Type B pancreatic cell (in vitro differentiated cells): Measurements from ENCODE around the gene NUP50. TPM values are rescaled to one million over a fixed set of nuclear protein-coding genes. Genes with fewer than 3 reads are reported as not detected.

Experiments used
- DNase-seq: peaks from one replicate; pipeline ENCODE4 v3.0.0; 2021; ENCODE audit warnings: mixed read lengths; ENCODE audit not compliant: unreplicated experiment; ENCODE audit errors: extremely low spot score
- H3K27ac Mint-ChIP-seq: 2 replicates; pipeline ENCODE4 v1.8.0; 2021; ENCODE audit warnings: mild to moderate bottlenecking, mixed read lengths
- H3K27me3 Mint-ChIP-seq: 2 replicates; pipeline ENCODE4 v1.8.0; 2021; ENCODE audit warnings: mixed read lengths
- H3K36me3 Mint-ChIP-seq: 2 replicates; pipeline ENCODE4 v1.8.0; 2021; ENCODE audit warnings: mixed read lengths
- H3K4me1 Mint-ChIP-seq: one replicate; pipeline ENCODE4 v1.8.0; 2021; ENCODE audit warnings: mixed read lengths; ENCODE audit not compliant: unreplicated experiment
- H3K4me3 Mint-ChIP-seq: 2 replicates; pipeline ENCODE4 v1.8.0; 2021; ENCODE audit warnings: mild to moderate bottlenecking, mixed read lengths
- H3K9me3 Mint-ChIP-seq: 2 replicates; pipeline ENCODE4 v1.8.0; 2021; ENCODE audit warnings: mixed read lengths
- total RNA-seq: library from RNA; stranded (reverse); gene quantifications from 2 replicates; pipeline ENCODE4 v1.2.1, GENCODE V29; 2021; ENCODE audit warnings: low replicate concordance
- TF ChIP-seq, protein P1 (sequence below): fragments of 200-600 bp; sonication (generic); conservative IDR thresholded peaks from 2 replicates; pipeline ENCODE4 v1.5.0; 2021; ENCODE audit warnings: antibody characterized with exemption, mild to moderate bottlenecking

Gene NUP50
- total RNA-seq, 1 donor from 2014 or later: 83.6 TPM

DNA sequence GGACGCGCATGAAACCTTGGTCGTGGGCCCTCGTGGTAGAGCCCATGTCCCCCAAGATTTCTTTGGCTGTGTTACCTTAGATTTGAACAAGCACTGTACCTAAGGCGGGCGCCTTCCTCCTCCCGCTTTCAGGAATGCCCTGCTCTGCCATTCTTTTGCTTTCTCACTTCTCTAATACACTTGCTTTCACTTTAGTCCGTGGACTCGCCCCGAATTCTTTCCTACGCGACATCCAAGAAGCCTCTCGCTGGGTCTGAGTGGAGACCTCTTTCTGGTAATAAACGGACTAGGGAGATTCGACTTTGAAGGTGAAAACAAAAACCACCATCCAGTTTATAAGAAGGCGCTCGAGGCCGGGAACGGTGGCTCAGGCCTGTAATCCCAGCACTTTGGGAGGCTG, 1.2 kb upstream of the NUP50 start:
- Mint-ChIP-seq H3K27me3 (no peaks in the 10 kb centered on the region), H3K36me3 (peaks cover 9% of the 10 kb centered on the region), H3K9me3 (no peaks in the 10 kb centered on the region), H3K4me1 (peaks cover 47% of the 10 kb centered on the region), H3K27ac (peak overlapping the region; percentile 99), H3K4me3 (peak overlapping the region; percentile 97)
- TF ChIP-seq, protein P1, sequence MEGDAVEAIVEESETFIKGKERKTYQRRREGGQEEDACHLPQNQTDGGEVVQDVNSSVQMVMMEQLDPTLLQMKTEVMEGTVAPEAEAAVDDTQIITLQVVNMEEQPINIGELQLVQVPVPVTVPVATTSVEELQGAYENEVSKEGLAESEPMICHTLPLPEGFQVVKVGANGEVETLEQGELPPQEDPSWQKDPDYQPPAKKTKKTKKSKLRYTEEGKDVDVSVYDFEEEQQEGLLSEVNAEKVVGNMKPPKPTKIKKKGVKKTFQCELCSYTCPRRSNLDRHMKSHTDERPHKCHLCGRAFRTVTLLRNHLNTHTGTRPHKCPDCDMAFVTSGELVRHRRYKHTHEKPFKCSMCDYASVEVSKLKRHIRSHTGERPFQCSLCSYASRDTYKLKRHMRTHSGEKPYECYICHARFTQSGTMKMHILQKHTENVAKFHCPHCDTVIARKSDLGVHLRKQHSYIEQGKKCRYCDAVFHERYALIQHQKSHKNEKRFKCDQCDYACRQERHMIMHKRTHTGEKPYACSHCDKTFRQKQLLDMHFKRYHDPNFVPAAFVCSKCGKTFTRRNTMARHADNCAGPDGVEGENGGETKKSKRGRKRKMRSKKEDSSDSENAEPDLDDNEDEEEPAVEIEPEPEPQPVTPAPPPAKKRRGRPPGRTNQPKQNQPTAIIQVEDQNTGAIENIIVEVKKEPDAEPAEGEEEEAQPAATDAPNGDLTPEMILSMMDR: no peak
- DNase-seq: no peak

DNA sequence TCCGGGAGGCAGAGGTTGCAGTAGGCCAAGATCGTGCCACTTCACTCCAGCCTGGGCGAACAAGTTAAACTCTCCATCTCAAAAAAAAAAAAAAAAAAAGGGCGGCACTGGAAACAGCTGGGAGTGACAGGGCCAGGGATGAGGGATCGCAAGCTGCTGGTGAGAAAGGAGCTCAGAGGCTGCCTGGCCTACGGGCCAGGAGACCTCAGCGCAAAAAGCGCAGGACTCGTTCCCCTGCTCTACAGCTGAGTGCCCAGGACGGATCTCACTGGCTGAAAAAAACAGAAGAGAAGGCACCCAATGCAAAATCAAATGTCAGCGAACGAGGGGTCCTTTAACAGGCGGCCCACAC, 650 bp upstream of the NUP50 start:
- DNase-seq: no peak
- H3K4me3 Mint-ChIP-seq: peak overlapping the region; percentile 97

GRCh38 chr22:45164270-45165088, 754 bp downstream of the NUP50 start:
- peaks cover 13% of the 10 kb centered on the region for H3K36me3 Mint-ChIP-seq
- no peak for DNase-seq
- H3K9me3 Mint-ChIP-seq: no peaks in the 10 kb centered on the region
- peak overlapping the region; percentile 95 for H3K27ac Mint-ChIP-seq
- H3K27me3 Mint-ChIP-seq: no peaks in the 10 kb centered on the region
- peak overlapping the region; percentile 97 for H3K4me3 Mint-ChIP-seq
- TF ChIP-seq, protein P1: no peak
- peaks cover 32% of the 10 kb centered on the region for H3K4me1 Mint-ChIP-seq

More for the DNA sequence above, 650 bp upstream of the NUP50 start:
- Mint-ChIP-seq H3K36me3 (peaks cover 9% of the 10 kb centered on the region), H3K27me3 (no peaks in the 10 kb centered on the region), H3K4me1 (peaks cover 42% of the 10 kb centered on the region), H3K27ac (peak overlapping the region; percentile 99), H3K9me3 (no peaks in the 10 kb centered on the region)
- TF ChIP-seq, protein P1: no peak

DNA sequence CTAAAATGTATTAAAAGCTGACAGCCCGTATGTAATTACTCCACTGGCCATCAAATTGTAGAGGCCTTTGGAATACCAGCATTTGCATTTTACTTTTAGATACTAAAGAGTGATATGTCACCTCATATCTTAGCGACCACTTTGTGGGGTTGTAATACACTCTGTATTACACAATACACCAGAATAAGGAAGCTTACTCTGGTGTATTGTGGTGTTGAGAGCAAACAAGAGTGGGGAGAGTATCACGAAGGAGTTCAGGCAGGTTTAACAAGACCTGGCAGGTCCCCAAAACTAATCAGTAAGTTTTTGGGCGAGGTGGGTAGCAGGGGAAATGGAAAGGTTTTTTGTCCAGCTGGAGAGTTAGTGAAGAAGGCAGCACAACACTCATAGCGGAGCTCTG, 3.2 kb downstream of the NUP50 start:
- Mint-ChIP-seq H3K36me3 (peaks cover 27% of the 10 kb centered on the region), H3K27ac (peak overlapping the region; percentile 68), H3K27me3 (no peaks in the 10 kb centered on the region), H3K4me1 (peaks cover 19% of the 10 kb centered on the region), H3K4me3 (peak overlapping the region; percentile 63), H3K9me3 (no peaks in the 10 kb centered on the region)
- DNase-seq: no peak
- TF ChIP-seq, protein P1: no peak

- H3K27ac Mint-ChIP-seq: peak overlapping the region; percentile 92
Measured at GRCh38 chr22:45169591-45170466, 6.1 kb downstream of the NUP50 start.

More at GRCh38 chr22:45169591-45170466, 6.1 kb downstream of the NUP50 start:
- Mint-ChIP-seq H3K4me3 (peak overlapping the region; percentile 50), H3K36me3 (peaks cover 39% of the 10 kb centered on the region), H3K27me3 (no peaks in the 10 kb centered on the region), H3K9me3 (no peaks in the 10 kb centered on the region), H3K4me1 (peaks cover 11% of the 10 kb centered on the region)
- DNase-seq: no peak
- TF ChIP-seq, protein P1: no peak
